HG03196 (cell line): ENCODE results near the gene DEGS2.
A peak's percentile ranks its signal among the peaks of the same experiment; 100 is the strongest.
"Not testable (repeated sequence)": the region's sequence is repeated elsewhere in the genome, so short reads cannot be mapped to it uniquely, and the experiment has no call there.

Experiments used
- ATAC-seq: cut with Tn5 transposase; IDR thresholded peaks from one replicate; pipeline ENCODE4 v1.9.1; 2021; ENCODE audit not compliant: unreplicated experiment

DEGS2 gene

GRCh38 chr14:100159094-100159864, at the start of gene DEGS2:
Gene DEGS2 (minus strand): TSS chr14:100159645. CDS start chr14:100159587, 58 bp downstream.
- no peak for ATAC-seq

- ATAC-seq, result not testable (repeated sequence)
These were observed 48.7 kb upstream of the DEGS2 start for GRCh38 chr14:100208136-100208535.

DNA sequence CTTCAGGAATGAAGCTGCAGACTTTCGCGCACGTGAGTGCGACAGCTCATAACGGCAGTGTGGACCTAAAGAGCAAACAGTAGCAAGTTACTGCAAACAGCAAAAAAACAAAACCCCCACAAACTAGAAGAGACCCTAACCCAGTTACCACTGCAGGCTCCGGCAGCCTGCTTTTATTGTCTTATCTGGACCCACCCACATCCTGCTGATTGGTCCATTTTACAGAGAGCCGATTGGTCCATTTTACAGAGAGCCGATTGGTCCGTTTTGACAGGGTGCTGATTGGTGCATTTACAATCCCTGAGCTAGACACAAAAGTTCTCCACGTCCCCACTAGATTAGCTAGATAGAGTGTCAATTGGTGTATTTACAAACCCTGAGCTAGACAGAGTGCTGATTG, 48.1 kb upstream of the DEGS2 start:
- ATAC-seq, result not testable (repeated sequence)

DNA sequence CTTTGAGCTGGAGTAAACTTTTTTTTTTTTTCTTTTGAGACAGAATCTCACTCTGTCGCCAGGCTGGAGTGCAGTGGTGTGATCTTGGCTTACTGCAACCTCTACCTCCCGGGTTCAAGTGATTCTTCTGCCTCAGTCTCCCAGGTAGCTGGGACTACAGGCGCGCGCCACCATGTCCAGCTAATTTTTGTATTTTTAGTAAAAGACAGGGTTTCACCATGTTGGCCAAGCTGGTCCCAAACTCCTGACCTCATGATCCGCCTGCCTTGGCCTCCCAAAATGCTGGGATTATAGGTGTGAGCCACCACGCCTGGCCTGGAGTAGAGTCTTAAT, 45.4 kb upstream of the DEGS2 start:
- not testable (repeated sequence) for ATAC-seq

- no peak for ATAC-seq
These were observed 44.8 kb upstream of the DEGS2 start for GRCh38 chr14:100203962-100204834.

DNA sequence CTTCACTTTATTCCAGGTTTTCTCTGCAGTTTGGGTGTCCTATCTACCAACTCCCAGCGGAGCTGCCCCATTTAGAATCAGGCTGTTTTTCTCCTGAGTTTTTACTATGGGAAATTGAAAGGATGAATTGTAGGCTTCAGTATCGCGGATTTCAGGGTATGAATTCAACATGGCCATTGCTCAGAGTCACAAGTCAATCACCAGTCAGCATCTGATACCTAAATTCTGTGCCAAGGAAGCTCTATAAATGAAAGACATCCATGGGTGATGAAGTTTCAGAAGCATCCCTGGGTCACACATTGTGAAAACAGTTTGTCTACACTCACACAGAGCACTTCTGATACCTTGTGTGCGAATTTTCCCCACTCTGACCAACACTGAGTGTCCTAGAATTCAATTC, 43.7 kb upstream of the DEGS2 start:
- ATAC-seq, result no peak

DNA sequence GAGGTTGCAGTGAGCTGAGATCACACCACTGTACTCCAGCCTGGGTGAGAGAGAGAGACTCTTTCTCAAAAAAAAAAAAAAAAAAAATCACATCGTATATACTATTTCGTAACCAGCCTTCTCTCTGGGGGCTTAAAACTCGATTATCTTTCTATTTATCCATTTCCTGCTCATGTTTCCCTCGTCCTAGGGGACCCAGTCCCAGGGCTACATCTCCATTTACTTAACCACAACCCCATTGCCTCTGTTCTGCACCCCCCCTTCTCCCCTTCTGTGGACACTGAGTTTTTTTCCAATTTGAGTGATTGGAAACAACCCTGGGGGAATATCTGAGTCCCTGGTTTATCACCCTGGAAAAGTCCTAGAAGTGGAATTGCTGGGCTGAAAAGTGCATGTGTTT, 43.3 kb upstream of the DEGS2 start:
- no peak for ATAC-seq

DNA sequence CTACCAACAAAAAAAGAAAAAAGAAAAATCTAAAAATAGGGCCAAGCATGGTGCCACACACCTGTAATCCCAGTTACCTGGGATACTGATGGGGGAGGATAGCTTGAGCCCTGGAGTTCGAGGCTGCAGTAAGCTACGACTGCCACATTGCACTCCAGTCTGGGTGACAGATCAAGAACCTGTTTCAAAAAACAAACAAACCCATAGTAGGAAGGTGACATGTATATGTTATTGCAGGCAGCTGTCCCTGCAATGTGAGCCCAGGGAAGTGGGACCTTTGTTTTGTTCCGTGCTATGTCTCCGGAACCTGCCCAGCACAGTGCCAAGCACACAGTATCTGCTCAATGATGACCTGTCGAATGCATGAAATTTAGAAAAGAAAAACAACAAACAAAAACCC, 42.3 kb upstream of the DEGS2 start:
- ATAC-seq, result no peak

- ATAC-seq, result no peak
These were observed 40.9 kb upstream of the DEGS2 start for GRCh38 chr14:100200311-100200710.

GRCh38 chr14:100199240-100199860, 39.9 kb upstream of the DEGS2 start:
- no peak for ATAC-seq

GRCh38 chr14:100193417-100194357, 34.2 kb upstream of the DEGS2 start:
- ATAC-seq, result no peak

GRCh38 chr14:100192672-100193416, 33.4 kb upstream of the DEGS2 start:
- ATAC-seq, result peak; percentile 98

GRCh38 chr14:100192250-100192671, 32.8 kb upstream of the DEGS2 start:
- no peak for ATAC-seq

DNA sequence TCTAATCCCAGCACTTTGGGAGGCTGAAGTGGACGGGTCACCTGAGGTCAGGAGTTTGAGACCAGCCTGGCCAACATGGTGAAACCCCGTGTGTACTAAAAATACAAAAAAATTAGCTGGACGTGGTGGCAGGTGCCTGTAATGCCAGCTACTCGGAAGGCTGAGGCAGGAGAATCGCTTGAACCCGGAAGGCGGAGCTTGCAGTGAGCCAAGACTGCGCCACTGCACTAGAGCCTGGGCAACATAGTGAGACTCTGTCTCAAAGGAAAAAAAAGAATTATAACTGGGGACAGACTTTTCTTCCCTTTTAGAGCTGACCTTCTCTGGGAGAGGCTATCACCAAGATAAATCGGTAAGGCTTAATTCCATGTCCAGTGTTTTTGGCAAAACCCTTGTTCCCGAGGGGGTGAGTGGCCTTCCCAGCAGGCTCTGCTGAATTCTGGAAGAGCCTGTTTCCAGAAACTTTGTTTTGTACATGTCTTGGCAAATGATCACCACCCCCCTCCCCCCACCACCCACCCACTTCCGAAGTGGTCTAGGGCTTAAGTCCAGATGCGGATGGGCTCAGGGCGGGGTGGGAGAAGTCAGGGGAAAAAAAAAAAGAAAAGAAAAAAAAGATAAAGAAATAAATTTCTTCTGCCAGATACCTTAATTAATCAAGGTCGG, 32.3 kb upstream of the DEGS2 start:
- ATAC-seq, result no peak

DNA sequence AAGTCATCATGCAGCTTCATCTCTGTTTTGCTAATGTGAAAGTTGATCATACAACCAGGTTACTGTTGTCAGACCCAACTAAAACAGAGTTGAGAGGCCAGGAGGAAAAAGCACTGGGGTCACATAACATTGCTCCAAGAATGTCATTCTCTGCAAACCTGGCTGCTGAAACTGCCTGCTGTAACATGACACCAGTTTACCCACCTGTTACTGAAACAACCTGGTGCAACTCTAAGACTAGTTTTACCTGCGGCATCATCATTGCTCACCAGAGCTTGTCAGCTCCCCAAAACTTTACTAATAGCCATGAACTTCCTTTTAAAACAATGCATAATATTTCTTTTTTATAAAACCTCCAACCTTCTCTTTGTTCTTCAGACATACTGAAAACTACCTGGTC, 30.7 kb upstream of the DEGS2 start:
- no peak for ATAC-seq

DNA sequence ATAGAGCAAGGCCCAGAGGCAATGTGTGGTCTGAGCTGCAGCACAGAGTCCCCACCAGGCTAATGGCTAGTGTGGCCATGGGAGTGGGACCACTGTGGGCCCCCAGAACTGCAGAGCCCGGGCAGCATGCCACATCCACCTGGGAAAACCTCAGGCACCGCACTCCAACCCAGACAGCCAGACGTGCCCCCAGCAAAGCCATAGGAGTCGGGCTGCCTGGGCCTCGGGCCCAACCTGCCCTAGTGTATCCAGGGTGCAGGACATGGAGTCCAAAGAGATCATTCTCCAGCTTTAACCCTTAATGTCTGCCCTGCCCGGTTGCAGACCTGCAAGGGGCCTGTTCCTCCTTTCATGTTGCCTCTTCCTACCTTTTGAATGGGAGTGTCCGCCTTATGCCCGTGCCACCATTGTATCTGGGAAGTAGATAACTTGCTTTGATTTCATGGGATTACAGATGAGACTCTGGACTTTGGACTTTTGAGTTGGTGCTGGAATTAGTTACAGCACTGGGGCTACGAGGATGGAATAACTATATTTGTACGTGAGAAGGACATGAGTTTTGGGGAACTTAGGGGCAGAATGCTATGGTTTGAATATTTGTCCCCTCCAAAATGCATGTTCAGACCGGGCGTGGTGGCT, 29.1 kb upstream of the DEGS2 start:
- no peak for ATAC-seq

- ATAC-seq, result no peak
These were observed 27.9 kb upstream of the DEGS2 start for GRCh38 chr14:100187247-100187833.

DNA sequence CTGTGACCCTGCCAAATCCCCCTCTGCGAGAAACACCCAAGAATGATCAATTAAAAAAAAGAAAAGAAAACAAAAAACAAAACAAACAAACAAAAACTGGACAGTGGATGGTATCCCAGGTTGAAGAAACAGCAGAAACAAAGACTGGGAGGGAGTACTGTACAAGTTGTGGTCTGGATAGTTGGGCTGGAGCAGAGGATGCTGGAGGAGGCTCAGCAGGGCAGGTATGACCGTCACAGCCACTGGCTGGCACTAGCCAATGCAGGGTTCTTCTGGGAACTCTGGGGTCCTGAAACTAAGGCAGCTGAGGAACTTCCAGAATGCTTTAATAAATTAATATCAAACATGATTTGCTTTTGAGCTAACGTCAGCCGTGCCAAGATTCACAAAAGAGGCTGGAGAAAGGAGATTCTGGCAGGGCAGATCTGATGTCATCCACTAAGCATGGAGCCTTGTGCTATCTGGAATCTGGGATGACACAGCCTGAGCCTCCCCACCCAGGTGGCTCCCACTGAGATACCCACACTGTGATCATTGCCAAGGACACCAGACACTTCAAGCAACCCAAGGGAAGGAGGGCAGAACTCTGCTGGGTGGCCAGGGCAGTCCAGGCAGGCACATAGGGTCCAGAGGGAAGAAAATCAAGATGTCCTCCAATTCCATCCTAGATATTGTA, 22.6 kb upstream of the DEGS2 start:
- ATAC-seq, result not testable (repeated sequence)
